B cell (primary cell): ENCODE data around the gene FER. TPM values are rescaled to one million over a fixed set of nuclear protein-coding genes. Genes with fewer than 3 reads are reported as not detected.
"Not testable (repeated sequence)": the region's sequence is repeated elsewhere in the genome, so short reads cannot be mapped to it uniquely, and the experiment has no call there.

ENCODE experiments used
- ATAC-seq: fragments of 200-7000 bp; cut with Tn5 transposase; one replicate; pipeline ENCODE4 v1.10.0; 2021; ENCODE audit warnings: low read depth, mild to moderate bottlenecking, moderate number of reproducible peaks, moderate library complexity
- CTCF ChIA-PET: fragments of 350-600 bp; sonication (Branson Sonifier 250); formaldehyde crosslinking; loops from one replicate; lab custom pipeline; 2021; ENCODE audit warnings: antibody characterized with exemption, inconsistent platforms; lab: Charles Lee
- POLR2A ChIA-PET: fragments of 350-600 bp; sonication (Branson Sonifier 250); formaldehyde crosslinking; loops from one replicate; lab custom pipeline; 2021; ENCODE audit warnings: antibody characterized with exemption; lab: Charles Lee
- DNase-seq: peaks from one replicate; pipeline ENCODE4 v3.0.0; 2013
- H2AFZ ChIP-seq: 2 replicates; pipeline ENCODE4 v1.6.1; 2012; ENCODE audit warnings: mild to moderate bottlenecking, low read depth, low read length; ENCODE audit not compliant: insufficient read depth, poor library complexity, severe bottlenecking
- H3K27ac ChIP-seq, 2 donors: 1 replicate in 1 of 2; 2 replicates in 1 of 2; pipeline ENCODE4 v1.5.1; 2012 to 2013; ENCODE audit warnings: low read length in 2 of 2, mild to moderate bottlenecking in 2 of 2, moderate library complexity in 1 of 2
- H3K27me3 ChIP-seq, 4 experiments: fragments of 200-600 bp in 1 of 4; sonication (generic) in 1 of 4; replicated peaks in 1 of 4; 1 replicate in 2 of 4; 2 replicates in 2 of 4; pipeline versions ENCODE4 v1.6.1 to v1.7.0; 2013 to 2016; ENCODE audit warnings: low read length in 3 of 4, mild to moderate bottlenecking in 2 of 4, mixed read lengths in 1 of 4, moderate library complexity in 1 of 4; ENCODE audit not compliant: insufficient read depth in 4 of 4, control insufficient read depth in 3 of 4; ENCODE audit errors: control extremely low read depth in 1 of 4
- H3K36me3 ChIP-seq, 2 experiments: replicated peaks in 1 of 2; 1 replicate in 1 of 2; 2 replicates in 1 of 2; pipeline versions ENCODE4 v1.6.1 to v1.7.1; 2013; ENCODE audit warnings: low read length in 1 of 2; ENCODE audit not compliant: insufficient read depth in 2 of 2, control insufficient read depth in 1 of 2; ENCODE audit errors: control extremely low read depth in 1 of 2, extremely low read depth in 1 of 2
- H3K4me1 ChIP-seq, 2 donors: fragments of 200-600 bp in 1 of 2; sonication (generic) in 1 of 2; 1 replicate in 1 of 2; 2 replicates in 1 of 2; pipeline versions ENCODE4 v1.5.1 to v1.6.1; 2013 to 2017; ENCODE audit warnings: low read length in 2 of 2; ENCODE audit not compliant: control insufficient read depth in 2 of 2, insufficient read depth in 2 of 2
- H3K4me2 ChIP-seq: replicated peaks from 2 replicates; pipeline ENCODE3; 2012; ENCODE audit warnings: mild to moderate bottlenecking, low read depth, low read length; ENCODE audit not compliant: poor library complexity, severe bottlenecking
- H3K4me3 ChIP-seq, 5 experiments: fragments of 200-600 bp in 1 of 5; sonication (generic) in 1 of 5; 1 replicate in 3 of 5; 2 replicates in 2 of 5; pipeline versions ENCODE4 v1.5.1 to v1.7.0; 2011 to 2016; ENCODE audit warnings: low read length in 4 of 5, mild to moderate bottlenecking in 4 of 5, low read depth in 2 of 5, control low read depth in 1 of 5, moderate library complexity in 1 of 5; ENCODE audit not compliant: insufficient read depth in 1 of 5; ENCODE audit errors: control extremely low read depth in 1 of 5, extremely low read depth in 1 of 5
- H3K79me2 ChIP-seq: fragments of 200-600 bp; sonication (generic); one replicate; pipeline ENCODE4 v1.6.0; 2016; ENCODE audit warnings: low read length; ENCODE audit not compliant: control insufficient read depth, insufficient read depth
- H3K9ac ChIP-seq: fragments of 200-600 bp; sonication (generic); 2 replicates; pipeline ENCODE4 v1.6.1; 2017; ENCODE audit warnings: mild to moderate bottlenecking, low read length, moderate library complexity
- H3K9me3 ChIP-seq, 3 donors: one replicate each; pipeline versions ENCODE4 v1.6.1 to v1.7.1; 2013; ENCODE audit warnings: low read length in 2 of 3; ENCODE audit not compliant: control insufficient read depth in 2 of 3, insufficient read depth in 1 of 3; ENCODE audit errors: control extremely low read depth in 1 of 3
- H4K20me1 ChIP-seq: 2 replicates; pipeline ENCODE4 v1.6.0; 2012; ENCODE audit warnings: mild to moderate bottlenecking, low read length; ENCODE audit not compliant: insufficient read depth, control insufficient read depth, poor library complexity, severe bottlenecking
- H3K27ac Mint-ChIP-seq: one replicate; pipeline ENCODE4 v1.8.0; 2021; ENCODE audit warnings: mixed read lengths
- H3K27me3 Mint-ChIP-seq: one replicate; pipeline ENCODE4 v1.8.0; 2021; ENCODE audit warnings: mixed read lengths
- H3K4me1 Mint-ChIP-seq: one replicate; pipeline ENCODE4 v1.8.0; 2021; ENCODE audit warnings: mixed read lengths
- H3K4me3 Mint-ChIP-seq: one replicate; pipeline ENCODE4 v1.8.0; 2021; ENCODE audit warnings: mixed read lengths
- H3K9me3 Mint-ChIP-seq: one replicate; pipeline ENCODE4 v1.8.0; 2022; ENCODE audit warnings: mixed read lengths; ENCODE audit not compliant: insufficient read depth
- CTCF ChIP-seq: fragments of 200-600 bp; IDR thresholded peaks from one replicate; pipeline ENCODE4 v1.8.0; 2022; ENCODE audit warnings: antibody characterized with exemption, mild to moderate bottlenecking
- EZH2 ChIP-seq: IDR thresholded peaks from 2 replicates; pipeline ENCODE4 v1.6.1; 2012; ENCODE audit warnings: borderline replicate concordance, low read depth, mild to moderate bottlenecking, moderate library complexity, low read length; ENCODE audit not compliant: insufficient read depth, poor library complexity, severe bottlenecking
- WGBS: methylation state at CpG from one replicate; pipeline ENCODE4 v1.1.5; 2013; ENCODE audit warnings: missing lambda C conversion rate; ENCODE audit not compliant: insufficient coverage; 5-methylcytosine and 5-hydroxymethylcytosine counted together
- intact Hi-C: fragments of 100-400 bp; cut with micrococcal nuclease; formaldehyde crosslinking; loops from one replicate; pipeline ENCODE4 v1.10.0; 2022
- polyA plus RNA-seq: library from polyadenylated mRNA; depleted of rRNA; stranded (reverse); fragments of >200 nt; gene quantifications from 2 replicates; pipeline ENCODE4 v1.2.3, GENCODE V29; 2012
- total RNA-seq, 2 donors: library from RNA; stranded (reverse); fragments of 120-200 nt in 1 of 2; gene quantifications; 1 replicate in 1 of 2; 2 replicates in 1 of 2; pipeline versions ENCODE4 v1.2.3 to v1.2.4, GENCODE V29; 2013 to 2022

The FER gene
- total and polyA plus RNA-seq, 2 donors (not counting 1 experiment from before 2014, with no cell fraction given), result 1.3 to 41.3 TPM

- ATAC-seq (peak; percentile 74), DNase-seq (peak; percentile 48)
- Histone ChIP-seq H3K79me2 (no peaks in the 10 kb centered on the region), H3K36me3 (no peaks in the 10 kb centered on the region), H3K4me1 (peaks cover 4 to 6% of the 10 kb centered on the region in 2 donors), H3K4me3 (peak overlapping the region in 1 of 5 experiments; percentile 16), H3K9ac (no peak overlapping the region), H4K20me1 (no peaks in the 10 kb centered on the region), H3K27me3 (no peaks in the 10 kb centered on the region), H3K27ac (no peak overlapping the region), H3K4me2 (peak overlapping the region; percentile 33), H3K9me3 (no peaks in the 10 kb centered on the region), H2AFZ (no peak overlapping the region)
- no peak for TF ChIP-seq EZH2
- no peak for TF ChIP-seq CTCF
- Mint-ChIP-seq H3K27ac (peak overlapping the region; percentile 48), H3K27me3 (no peaks in the 10 kb centered on the region), H3K4me1 (peaks cover 12% of the 10 kb centered on the region), H3K4me3 (peak overlapping the region; percentile 9), H3K9me3 (peaks cover 3% of the 10 kb centered on the region)
- intact Hi-C loops, result loop anchor here (2.0 kb wide), 1 partner anchor 52 kb away; no protein-coding TSS in a partner anchor
- POLR2A ChIA-PET, result no interaction called here
- CTCF ChIA-PET, result no interaction called here
- no CpG with 5 or more reads among the region's 2 CpGs for WGBS
These were observed 111.3 kb downstream of the FER start for GRCh38 chr5:108858959-108859358.

- Histone ChIP-seq H2AFZ (no peak overlapping the region), H3K9ac (no peak overlapping the region), H3K4me2 (no peak overlapping the region), H3K36me3 (no peaks in the 10 kb centered on the region), H3K27ac (no peak overlapping the region), H3K4me1 (peaks cover 4 to 6% of the 10 kb centered on the region in 2 donors), H3K79me2 (no peaks in the 10 kb centered on the region), H3K4me3 (no peak overlapping the region), H3K9me3 (peaks cover 0 to 2% (median 0%) of the 10 kb centered on the region in 3 donors), H3K27me3 (no peaks in the 10 kb centered on the region), H4K20me1 (no peaks in the 10 kb centered on the region)
- TF ChIP-seq EZH2 (no peak), CTCF (no peak)
- peaks cover 12% of the 10 kb centered on the region for H3K4me1 Mint-ChIP-seq
- H3K27ac Mint-ChIP-seq, result no peak overlapping the region
- DNase-seq (no peak), ATAC-seq (no peak)
- CTCF ChIA-PET, result no interaction called here
- no peaks in the 10 kb centered on the region for H3K27me3 Mint-ChIP-seq
- H3K9me3 Mint-ChIP-seq, result no peaks in the 10 kb centered on the region
- POLR2A ChIA-PET, result no interaction called here
- intact Hi-C loops, result no loop called here
- no peak overlapping the region for H3K4me3 Mint-ChIP-seq
These were observed 114.5 kb downstream of the FER start for GRCh38 chr5:108862211-108862610.

GRCh38 chr5:108866097-108866496, 118.4 kb downstream of the FER start:
- H3K4me1 ChIP-seq, H4K20me1 ChIP-seq, H3K4me3 Mint-ChIP-seq, H3K4me3 ChIP-seq, H3K9me3 ChIP-seq, H3K4me1 Mint-ChIP-seq, H3K27ac ChIP-seq, H2AFZ ChIP-seq, H3K9me3 Mint-ChIP-seq, CTCF ChIA-PET, H3K27me3 ChIP-seq, H3K9ac ChIP-seq, H3K27ac Mint-ChIP-seq, H3K36me3 ChIP-seq, H3K79me2 ChIP-seq, ATAC-seq, intact Hi-C loops, H3K27me3 Mint-ChIP-seq, H3K4me2 ChIP-seq, DNase-seq, POLR2A ChIA-PET: not testable (repeated sequence)
- WGBS, result no CpG with 5 or more reads among the region's 3 CpGs
